Immature natural killer cell (primary cell): Measurements from ENCODE around the gene SLC5A12. TPM values are rescaled to one million over a fixed set of nuclear protein-coding genes. Genes with fewer than 3 reads are reported as not detected.

ENCODE experiments used
- DNase-seq, 3 donors: peaks; one replicate each; pipeline ENCODE4 v3.0.0; 2022; ENCODE audit warnings: mixed read lengths in 1 of 3
- H3K27ac Mint-ChIP-seq, 6 donors: one replicate each; pipeline ENCODE4 v1.8.0; 2020; ENCODE audit warnings: mixed read lengths in 6 of 6, mild to moderate bottlenecking in 5 of 6, inconsistent platforms in 4 of 6, moderate library complexity in 3 of 6
- H3K27me3 Mint-ChIP-seq, 3 donors: one replicate each; pipeline ENCODE4 v1.8.0; 2020 to 2021; ENCODE audit warnings: low read depth in 3 of 3, mild to moderate bottlenecking in 3 of 3, mixed read lengths in 3 of 3, moderate library complexity in 3 of 3, inconsistent platforms in 1 of 3
- H3K36me3 Mint-ChIP-seq, 3 donors: one replicate each; pipeline ENCODE4 v1.8.0; 2020; ENCODE audit warnings: mixed read lengths in 3 of 3, inconsistent platforms in 2 of 3, mild to moderate bottlenecking in 2 of 3
- H3K4me1 Mint-ChIP-seq, 2 donors: one replicate each; pipeline ENCODE4 v1.8.0; 2020; ENCODE audit warnings: inconsistent platforms in 2 of 2, mild to moderate bottlenecking in 2 of 2, mixed read lengths in 2 of 2, moderate library complexity in 1 of 2
- H3K4me3 Mint-ChIP-seq, 5 donors: one replicate each; pipeline ENCODE4 v1.8.0; 2020; ENCODE audit warnings: mild to moderate bottlenecking in 5 of 5, mixed read lengths in 5 of 5, inconsistent platforms in 3 of 5, moderate library complexity in 3 of 5
- H3K9me3 Mint-ChIP-seq, 6 donors: one replicate each; pipeline ENCODE4 v1.8.0; 2020; ENCODE audit warnings: mild to moderate bottlenecking in 6 of 6, mixed read lengths in 6 of 6, inconsistent platforms in 4 of 6, moderate library complexity in 3 of 6
- polyA plus RNA-seq, 3 donors: library from polyadenylated mRNA; unstranded; fragments of 300-500 nt; fragmentation: Illumina TruSeq; gene quantifications; one replicate each; pipeline ENCODE4 v1.2.3, GENCODE V29; 2021

SLC5A12 gene
- polyA plus RNA-seq, 3 donors from 2014 or later: not detected

DNA sequence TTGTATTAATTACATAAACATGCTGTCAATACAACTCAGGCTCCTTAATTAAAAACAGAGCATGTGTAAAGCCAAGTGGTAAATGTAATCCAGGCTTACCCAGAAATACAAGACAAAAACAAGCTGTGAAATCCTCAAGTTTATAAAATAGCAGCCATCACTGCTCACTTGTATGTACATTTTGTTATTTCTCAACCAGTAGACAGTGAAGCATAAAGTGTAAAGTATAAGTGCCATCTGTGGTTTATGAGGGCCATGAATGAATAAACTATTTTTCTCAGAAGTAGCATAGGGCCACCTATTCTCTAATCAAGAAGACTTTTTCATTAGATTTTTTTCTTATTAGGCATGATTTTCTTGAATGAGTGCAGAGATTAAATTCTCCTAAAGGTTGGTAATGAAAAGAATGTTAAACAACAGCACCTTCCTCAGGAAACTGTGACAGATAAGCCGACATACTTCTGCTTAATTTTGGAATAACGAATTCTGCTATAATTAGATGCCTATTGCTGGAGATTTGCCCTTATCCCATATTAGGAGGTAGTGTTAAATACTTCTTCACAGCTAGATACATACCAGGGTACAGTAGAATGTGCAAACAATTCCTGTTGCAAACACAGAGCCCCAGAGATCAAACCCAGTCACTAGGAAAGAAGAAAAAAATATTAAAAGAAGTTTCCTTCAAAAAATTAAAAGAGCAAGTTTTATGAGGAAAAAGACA, 13.0 kb downstream of the SLC5A12 start:
- no peak overlapping the region for H3K4me3 Mint-ChIP-seq
- no peaks in the 10 kb centered on the region for H3K36me3 Mint-ChIP-seq
- peaks cover 1 to 17% (median 10%) of the 10 kb centered on the region in 6 donors for H3K9me3 Mint-ChIP-seq
- no peak overlapping the region for H3K27ac Mint-ChIP-seq
- H3K27me3 Mint-ChIP-seq: no peaks in the 10 kb centered on the region
- H3K4me1 Mint-ChIP-seq: no peaks in the 10 kb centered on the region
- no peak for DNase-seq

DNA sequence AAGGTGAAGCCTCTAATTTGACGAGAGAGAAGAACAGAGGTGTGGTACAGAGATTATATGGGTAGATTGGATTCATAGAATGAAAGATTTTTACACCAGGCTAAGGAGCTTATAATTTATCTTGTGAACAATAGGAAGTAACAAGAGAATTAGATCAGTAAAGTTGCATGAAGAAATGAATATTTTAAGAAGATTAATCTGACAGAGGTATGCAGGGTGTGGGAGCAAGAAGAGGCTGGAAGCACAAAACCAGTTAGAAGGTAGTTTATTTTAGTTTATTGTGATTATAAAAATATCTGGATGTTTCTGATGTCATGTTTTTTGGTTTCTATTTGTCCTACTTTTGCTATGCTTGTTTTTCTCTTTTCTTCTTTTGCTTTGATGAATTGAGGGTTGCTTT, 15.7 kb downstream of the SLC5A12 start:
- H3K27ac Mint-ChIP-seq: no peak overlapping the region
- peaks cover 4 to 12% (median 6%) of the 10 kb centered on the region in 6 donors for H3K9me3 Mint-ChIP-seq
- no peaks in the 10 kb centered on the region for H3K4me1 Mint-ChIP-seq
- H3K27me3 Mint-ChIP-seq: no peaks in the 10 kb centered on the region
- no peaks in the 10 kb centered on the region for H3K36me3 Mint-ChIP-seq
- no peak for DNase-seq
- H3K4me3 Mint-ChIP-seq: no peak overlapping the region

DNA sequence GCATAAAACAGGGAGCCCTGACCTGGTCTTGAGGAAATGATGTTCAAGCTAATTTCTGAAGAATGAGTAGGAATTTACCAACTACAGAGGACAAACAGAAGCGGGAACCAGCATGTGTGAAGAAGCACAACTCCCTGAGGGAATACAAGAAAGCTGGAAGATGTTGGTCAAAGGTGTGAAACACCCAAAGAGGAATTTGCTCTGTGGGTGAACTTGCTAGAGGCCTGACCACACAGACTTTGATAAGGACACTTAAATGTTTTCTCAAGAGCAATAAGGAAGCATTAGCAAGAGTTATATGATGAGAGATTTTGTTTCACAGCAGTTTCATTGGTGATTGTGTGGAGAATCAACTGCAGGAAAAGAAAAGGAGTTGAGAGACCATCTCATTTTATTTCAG, 17.6 kb downstream of the SLC5A12 start:
- Mint-ChIP-seq H3K4me3 (no peak overlapping the region), H3K4me1 (no peaks in the 10 kb centered on the region), H3K36me3 (no peaks in the 10 kb centered on the region), H3K9me3 (peaks cover 4 to 10% (median 6%) of the 10 kb centered on the region in 6 donors), H3K27me3 (no peaks in the 10 kb centered on the region), H3K27ac (no peak overlapping the region)
- no peak for DNase-seq

DNA sequence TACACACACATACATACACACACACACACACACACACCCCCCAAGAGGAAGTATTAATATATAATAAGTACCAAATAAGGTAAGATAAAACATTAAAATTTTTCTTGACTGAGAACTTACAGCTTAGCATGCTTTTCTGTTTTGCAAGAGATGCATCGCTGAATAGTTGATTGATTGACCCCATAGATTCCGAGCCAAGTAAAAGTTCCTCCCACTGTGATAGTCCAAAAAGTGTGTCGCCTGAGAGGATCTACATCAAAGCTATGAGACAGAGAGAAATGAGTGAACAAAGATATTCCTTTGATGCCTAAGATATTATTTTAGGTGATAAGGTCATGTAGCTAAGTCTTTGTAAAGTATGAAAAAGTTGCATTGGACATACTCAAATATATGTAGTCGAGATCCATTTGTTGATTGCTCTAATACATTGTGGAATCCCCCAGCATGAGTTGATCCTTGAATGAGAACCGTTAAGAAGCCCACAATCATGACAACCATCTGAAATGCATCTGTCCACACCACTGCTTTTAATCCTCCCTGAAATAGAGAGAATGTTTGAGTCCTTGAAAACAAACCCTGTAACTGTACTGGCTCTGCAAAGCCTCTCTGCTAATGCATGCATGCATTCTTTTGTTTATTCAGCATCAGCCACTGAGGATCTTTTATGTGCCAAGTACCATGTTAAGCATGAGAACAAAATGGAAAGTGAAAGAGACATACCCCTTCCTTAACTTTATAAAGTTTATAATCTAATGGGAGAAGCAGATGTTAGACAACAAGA, 18.3 kb downstream of the SLC5A12 start:
- H3K4me1 Mint-ChIP-seq: no peaks in the 10 kb centered on the region
- H3K27me3 Mint-ChIP-seq: no peaks in the 10 kb centered on the region
- peaks cover under 1 to 10% (median 5%) of the 10 kb centered on the region in 6 donors for H3K9me3 Mint-ChIP-seq
- H3K27ac Mint-ChIP-seq: no peak overlapping the region
- H3K36me3 Mint-ChIP-seq: no peaks in the 10 kb centered on the region
- no peak for DNase-seq
- no peak overlapping the region for H3K4me3 Mint-ChIP-seq

DNA sequence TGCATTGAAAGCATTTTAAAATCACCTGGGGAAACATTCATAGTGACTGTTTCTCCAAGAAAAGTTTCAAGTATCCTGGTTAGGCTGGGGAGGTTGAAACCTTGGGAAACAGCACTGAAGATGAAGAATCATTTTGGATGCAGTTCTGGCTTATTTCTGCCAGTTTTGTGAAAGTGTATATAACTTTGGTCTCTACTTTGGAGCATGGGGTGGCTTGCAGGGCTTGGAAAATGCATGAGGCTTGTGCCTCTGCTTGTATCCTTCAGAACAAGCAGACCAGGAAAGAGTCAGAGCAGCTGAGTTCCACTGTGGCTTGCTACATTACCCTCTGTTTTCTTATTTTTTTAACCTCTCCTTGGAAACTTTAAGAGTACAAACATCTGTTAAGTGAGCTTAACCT, 19.5 kb downstream of the SLC5A12 start:
- peaks cover 0 to 14% (median 6%) of the 10 kb centered on the region in 6 donors for H3K9me3 Mint-ChIP-seq
- no peaks in the 10 kb centered on the region for H3K36me3 Mint-ChIP-seq
- DNase-seq: no peak
- no peak overlapping the region for H3K27ac Mint-ChIP-seq
- H3K27me3 Mint-ChIP-seq: no peaks in the 10 kb centered on the region
- H3K4me1 Mint-ChIP-seq: no peaks in the 10 kb centered on the region
- no peak overlapping the region for H3K4me3 Mint-ChIP-seq

DNA sequence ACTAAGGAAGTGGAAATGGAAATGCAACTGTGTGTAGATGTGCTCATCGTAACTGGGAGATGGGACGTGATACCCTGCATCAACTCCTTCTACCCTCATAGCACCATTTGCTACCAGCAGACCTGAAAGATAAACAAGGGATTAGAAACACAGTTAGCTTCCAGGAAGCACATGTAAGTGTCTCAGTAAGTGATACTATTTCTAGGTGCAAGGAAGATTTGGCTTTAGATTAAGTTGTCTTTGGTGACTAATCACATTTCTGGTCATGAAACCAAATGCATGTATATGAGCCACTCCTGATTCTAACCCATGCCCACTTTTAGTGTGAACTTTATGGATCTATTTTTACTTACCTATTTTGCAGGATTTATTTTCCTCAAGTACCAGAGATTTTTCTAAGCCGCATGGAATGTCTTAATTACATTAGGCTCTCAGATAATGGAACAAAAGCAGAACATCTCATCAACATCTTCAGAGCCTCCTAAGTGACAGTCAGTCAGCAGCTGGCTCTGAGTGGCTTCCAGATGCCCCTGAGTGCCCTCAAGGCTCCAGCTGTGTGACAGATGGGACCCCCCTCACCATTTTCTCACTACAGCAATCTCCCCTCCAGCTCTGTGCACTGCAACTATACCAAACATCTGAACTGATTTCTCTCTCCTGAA, 21.2 kb downstream of the SLC5A12 start:
- Mint-ChIP-seq H3K4me3 (no peak overlapping the region), H3K9me3 (peaks cover 0 to 11% (median 6%) of the 10 kb centered on the region in 6 donors), H3K4me1 (no peaks in the 10 kb centered on the region), H3K36me3 (no peaks in the 10 kb centered on the region), H3K27me3 (no peaks in the 10 kb centered on the region), H3K27ac (no peak overlapping the region)
- no peak for DNase-seq

DNA sequence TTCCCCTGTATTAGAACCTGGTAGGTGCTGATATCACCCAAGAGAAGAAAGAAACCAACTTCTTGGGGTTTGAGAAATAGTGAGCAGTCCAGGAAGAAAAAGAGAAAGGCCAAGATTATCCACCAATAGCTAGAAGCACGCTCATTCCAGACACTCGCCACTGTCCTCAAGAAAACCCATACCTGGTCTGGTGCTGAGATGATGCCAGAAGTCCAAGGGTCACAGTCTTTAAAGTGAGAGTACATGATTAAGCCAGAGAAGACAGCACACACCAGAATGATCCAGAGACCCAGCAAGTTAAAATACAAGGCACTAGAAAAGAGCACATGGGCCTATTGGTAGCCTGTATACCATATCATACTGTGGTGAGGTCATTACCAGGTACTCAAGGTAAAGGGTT, 23.6 kb downstream of the SLC5A12 start:
- H3K9me3 Mint-ChIP-seq: peaks cover 0 to 7% (median 2%) of the 10 kb centered on the region in 6 donors
- H3K27me3 Mint-ChIP-seq: no peaks in the 10 kb centered on the region
- no peaks in the 10 kb centered on the region for H3K36me3 Mint-ChIP-seq
- DNase-seq: no peak
- H3K4me1 Mint-ChIP-seq: no peaks in the 10 kb centered on the region
- no peak overlapping the region for H3K27ac Mint-ChIP-seq
- no peak overlapping the region for H3K4me3 Mint-ChIP-seq

DNA sequence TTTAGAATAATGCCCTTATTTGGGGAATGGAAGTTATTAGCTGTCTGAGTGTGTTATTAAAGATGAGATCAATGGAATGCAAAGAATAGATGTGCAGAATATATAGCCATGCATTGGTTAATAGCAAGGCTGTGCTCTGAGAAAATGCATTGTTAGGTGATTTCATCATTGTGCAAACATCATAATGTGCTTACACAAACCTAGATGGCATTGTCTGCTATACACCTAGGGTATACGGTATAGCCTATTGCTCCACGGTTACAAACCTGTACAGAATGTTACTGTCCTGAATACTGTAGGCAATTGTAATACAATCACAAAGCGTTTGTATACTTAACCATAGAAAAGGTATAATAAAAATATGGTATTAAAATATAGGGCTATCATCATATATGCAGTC, 25.5 kb downstream of the SLC5A12 start:
- no peaks in the 10 kb centered on the region for H3K36me3 Mint-ChIP-seq
- H3K9me3 Mint-ChIP-seq: peaks cover 0 to 7% (median 1%) of the 10 kb centered on the region in 6 donors
- no peaks in the 10 kb centered on the region for H3K27me3 Mint-ChIP-seq
- no peaks in the 10 kb centered on the region for H3K4me1 Mint-ChIP-seq
- H3K4me3 Mint-ChIP-seq: no peak overlapping the region
- H3K27ac Mint-ChIP-seq: no peak overlapping the region
- no peak for DNase-seq

DNA sequence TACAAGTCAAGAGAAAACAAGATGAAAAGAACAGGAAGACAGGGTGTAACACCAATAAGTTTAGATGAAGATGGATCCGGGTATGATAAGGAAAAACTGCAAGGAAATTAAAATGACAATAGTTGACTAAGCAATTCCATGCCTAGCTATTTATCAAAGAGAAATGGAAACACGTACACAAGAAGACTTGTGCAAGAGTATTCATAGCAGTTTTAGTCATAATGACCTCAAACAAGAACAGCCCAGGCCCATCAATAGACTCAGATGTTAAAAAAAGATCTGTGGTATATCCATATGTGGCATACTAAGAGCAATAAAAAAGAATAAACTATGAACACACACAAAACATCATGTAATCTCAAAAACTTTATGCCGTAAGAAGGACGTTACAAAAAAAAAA, 33.2 kb downstream of the SLC5A12 start:
- Mint-ChIP-seq H3K36me3 (no peaks in the 10 kb centered on the region), H3K4me3 (no peak overlapping the region), H3K4me1 (no peaks in the 10 kb centered on the region), H3K27ac (no peak overlapping the region), H3K9me3 (peaks cover 2 to 31% (median 6%) of the 10 kb centered on the region in 6 donors), H3K27me3 (peaks cover 0 to 2% (median 1%) of the 10 kb centered on the region in 3 donors)
- DNase-seq: no peak

DNA sequence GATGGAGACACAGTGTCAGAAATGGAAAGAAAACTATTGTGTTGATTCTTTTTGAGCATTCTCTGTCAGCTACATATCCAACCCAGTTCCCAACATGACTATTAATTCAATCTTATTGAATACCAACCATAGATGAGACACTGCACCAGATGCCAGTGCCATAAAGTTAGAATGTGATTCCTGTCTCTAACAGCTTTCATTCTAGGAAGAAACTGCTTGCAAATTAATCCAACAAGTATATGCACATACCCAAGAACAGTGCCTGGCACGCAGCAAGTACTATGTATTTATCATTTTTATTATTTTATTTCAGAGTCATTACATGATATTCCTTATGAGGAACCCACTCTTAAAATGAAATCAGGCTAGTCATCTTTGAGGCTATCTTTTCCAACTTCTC, 34.5 kb downstream of the SLC5A12 start:
- peaks cover 0 to 2% (median 1%) of the 10 kb centered on the region in 3 donors for H3K27me3 Mint-ChIP-seq
- DNase-seq: no peak
- H3K9me3 Mint-ChIP-seq: peaks cover 2 to 31% (median 5%) of the 10 kb centered on the region in 6 donors
- no peaks in the 10 kb centered on the region for H3K4me1 Mint-ChIP-seq
- no peaks in the 10 kb centered on the region for H3K36me3 Mint-ChIP-seq
- H3K4me3 Mint-ChIP-seq: no peak overlapping the region
- no peak overlapping the region for H3K27ac Mint-ChIP-seq

DNA sequence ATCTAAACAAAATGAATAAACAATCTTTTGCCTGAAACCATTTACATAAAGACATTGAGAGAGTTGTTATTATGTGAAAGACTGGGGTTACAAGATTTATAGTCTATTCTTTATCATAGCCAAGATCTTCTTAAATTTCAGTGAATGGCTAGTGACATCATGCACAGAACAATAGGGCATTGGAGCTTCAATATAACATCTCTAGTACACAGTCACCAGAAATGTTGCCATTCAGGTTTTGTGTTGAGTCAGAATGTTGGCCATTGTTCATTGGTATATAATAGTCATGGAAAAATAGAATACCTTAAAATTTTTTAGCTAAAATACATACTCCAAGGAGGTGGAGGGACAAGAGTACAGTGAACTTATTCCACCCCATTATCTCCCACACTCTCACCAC, 44.3 kb downstream of the SLC5A12 start:
- Mint-ChIP-seq H3K27me3 (no peaks in the 10 kb centered on the region), H3K9me3 (peaks cover 2 to 41% (median 8%) of the 10 kb centered on the region in 6 donors)

DNA sequence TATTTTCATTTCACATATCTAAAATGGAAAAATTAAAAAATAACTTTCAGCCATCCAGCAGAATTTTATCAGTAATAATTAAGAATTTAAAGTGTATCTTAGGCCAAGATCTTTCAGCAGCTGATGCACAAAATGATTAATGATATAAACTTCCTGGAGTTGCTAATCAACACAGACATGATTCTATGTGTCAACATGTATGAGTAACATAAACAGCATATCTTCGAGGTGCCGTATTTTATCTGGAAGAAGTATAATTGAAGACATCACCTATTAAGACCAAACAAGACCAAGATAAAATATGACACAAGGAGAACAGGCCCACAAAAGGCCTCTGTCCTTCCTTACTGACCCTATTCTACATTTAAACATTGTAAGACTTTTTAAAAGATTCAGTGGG, 45.2 kb downstream of the SLC5A12 start:
- H3K9me3 Mint-ChIP-seq: peaks cover 0 to 40% (median 8%) of the 10 kb centered on the region in 6 donors
- no peaks in the 10 kb centered on the region for H3K27me3 Mint-ChIP-seq
- no peak for DNase-seq

More for the DNA sequence above, 44.3 kb downstream of the SLC5A12 start:
- Mint-ChIP-seq H3K4me3 (no peak overlapping the region), H3K4me1 (no peaks in the 10 kb centered on the region), H3K36me3 (no peaks in the 10 kb centered on the region), H3K27ac (no peak overlapping the region)
- no peak for DNase-seq

DNA sequence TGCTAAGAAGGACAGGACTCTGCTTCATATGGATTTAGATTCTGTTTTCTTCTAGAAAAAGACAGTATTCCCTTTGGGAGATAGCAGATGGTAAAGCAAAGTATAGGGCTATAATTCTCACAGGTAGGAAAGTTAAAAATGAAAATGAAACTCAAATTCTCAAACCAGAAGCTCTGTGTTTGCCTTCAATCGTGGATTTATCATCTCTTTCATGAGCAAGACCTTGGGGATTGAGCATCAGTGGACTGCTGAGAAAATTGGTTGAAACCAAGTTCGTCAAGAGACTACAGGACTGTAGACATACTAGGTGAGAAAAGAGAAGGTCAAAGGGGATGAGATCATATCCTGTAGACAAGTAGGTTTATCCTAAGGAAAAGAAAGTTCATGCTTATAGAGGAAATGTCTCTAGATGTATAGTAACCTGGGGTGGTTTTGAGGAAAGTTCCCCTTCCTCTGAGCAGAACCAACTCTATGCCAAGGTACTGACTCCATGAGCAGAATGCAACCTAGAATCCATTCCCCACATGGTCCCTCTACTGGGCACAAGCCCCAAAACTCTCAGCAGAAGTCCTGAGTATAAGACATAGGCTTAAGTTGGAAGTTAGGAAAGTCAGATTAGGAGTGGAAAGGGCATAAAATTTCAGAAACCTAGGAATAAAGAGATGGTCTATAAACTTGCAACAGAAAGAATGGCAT, 46.5 kb downstream of the SLC5A12 start:
- Mint-ChIP-seq H3K4me3 (no peak overlapping the region), H3K36me3 (no peaks in the 10 kb centered on the region), H3K27me3 (no peaks in the 10 kb centered on the region), H3K4me1 (no peaks in the 10 kb centered on the region), H3K27ac (no peak overlapping the region), H3K9me3 (peaks cover 0 to 42% (median 4%) of the 10 kb centered on the region in 6 donors)
- DNase-seq: no peak

More for the DNA sequence above, 45.2 kb downstream of the SLC5A12 start:
- no peaks in the 10 kb centered on the region for H3K4me1 Mint-ChIP-seq
- H3K27ac Mint-ChIP-seq: no peak overlapping the region
- no peak overlapping the region for H3K4me3 Mint-ChIP-seq
- H3K36me3 Mint-ChIP-seq: no peaks in the 10 kb centered on the region
